Skeletal muscle tissue (tissue), 4 donors: ENCODE measurements around the gene PCDHGA1. TPM values are rescaled to one million over a fixed set of nuclear protein-coding genes. Genes with fewer than 3 reads are reported as not detected.

Experiments
- H3K27ac ChIP-seq: one replicate; pipeline ENCODE4 v1.7.0; 2013; ENCODE audit warnings: mild to moderate bottlenecking, low read depth, low read length, inconsistent platforms
- H3K27me3 ChIP-seq, 3 donors: one replicate each; pipeline ENCODE4 v1.7.0; 2013; ENCODE audit warnings: low read length in 3 of 3; ENCODE audit not compliant: control insufficient read depth in 3 of 3, insufficient read depth in 3 of 3
- H3K36me3 ChIP-seq, 3 donors: one replicate each; pipeline ENCODE4 v1.7.0; 2013; ENCODE audit warnings: low read length in 3 of 3; ENCODE audit not compliant: control insufficient read depth in 3 of 3, insufficient read depth in 3 of 3
- H3K4me1 ChIP-seq, 3 donors: one replicate each; pipeline ENCODE4 v1.7.0; 2013; ENCODE audit warnings: low read length in 3 of 3, mild to moderate bottlenecking in 3 of 3; ENCODE audit not compliant: control insufficient read depth in 3 of 3, insufficient read depth in 3 of 3
- H3K4me3 ChIP-seq, 3 donors: one replicate each; pipeline ENCODE4 v1.7.0; 2013; ENCODE audit warnings: low read length in 3 of 3
- H3K9ac ChIP-seq, 3 donors: one replicate each; pipeline ENCODE4 v1.7.0; 2013; ENCODE audit warnings: low read length in 3 of 3, mild to moderate bottlenecking in 3 of 3, moderate library complexity in 2 of 3, low read depth in 1 of 3
- H3K9me3 ChIP-seq, 3 donors: one replicate each; pipeline ENCODE4 v1.7.0; 2013; ENCODE audit warnings: low read length in 3 of 3; ENCODE audit not compliant: control insufficient read depth in 3 of 3
- total RNA-seq: library from RNA; depleted of rRNA; stranded (reverse); fragments of >200 nt; gene quantifications from one replicate; pipeline ENCODE4 v1.2.3, GENCODE V29; 2014
- donor health status: Osteomylitis.

PCDHGA1 gene
- total RNA-seq, 1 donor from 2014 or later, result 0.52 TPM

- H3K27me3 ChIP-seq, result no peaks in the 10 kb centered on the region
- H3K4me3 ChIP-seq, result no peak overlapping the region
- no peak overlapping the region for H3K9ac ChIP-seq
- H3K4me1 ChIP-seq, result peaks cover under 1 to 5% (median 3%) of the 10 kb centered on the region in 3 donors
- no peaks in the 10 kb centered on the region for H3K9me3 ChIP-seq
- peaks cover 10 to 28% (median 14%) of the 10 kb centered on the region in 3 donors for H3K36me3 ChIP-seq
- H3K27ac ChIP-seq, result no peak overlapping the region
Observed at GRCh38 chr5:141534492-141535213, 204.3 kb downstream of the PCDHGA1 start.

GRCh38 chr5:141543053-141543452, 212.7 kb downstream of the PCDHGA1 start:
- Histone ChIP-seq H3K4me1 (no peaks in the 10 kb centered on the region), H3K27me3 (no peaks in the 10 kb centered on the region), H3K4me3 (no peak overlapping the region), H3K9me3 (peaks cover 4 to 10% (median 8%) of the 10 kb centered on the region in 3 donors), H3K27ac (no peak overlapping the region), H3K9ac (no peak overlapping the region), H3K36me3 (peaks cover 10 to 12% (median 11%) of the 10 kb centered on the region in 3 donors)

- H3K27ac ChIP-seq, result no peak overlapping the region
- H3K4me3 ChIP-seq, result no peak overlapping the region
- peaks cover 7 to 21% (median 11%) of the 10 kb centered on the region in 3 donors for H3K36me3 ChIP-seq
- peaks cover 4 to 10% (median 8%) of the 10 kb centered on the region in 3 donors for H3K9me3 ChIP-seq
- no peaks in the 10 kb centered on the region for H3K4me1 ChIP-seq
- H3K27me3 ChIP-seq, result no peaks in the 10 kb centered on the region
- no peak overlapping the region for H3K9ac ChIP-seq
Observed at GRCh38 chr5:141547488-141547887, 217.2 kb downstream of the PCDHGA1 start.

GRCh38 chr5:141547921-141548320, 217.6 kb downstream of the PCDHGA1 start:
- Histone ChIP-seq H3K4me1 (no peaks in the 10 kb centered on the region), H3K9me3 (peaks cover 4 to 10% (median 8%) of the 10 kb centered on the region in 3 donors), H3K27me3 (no peaks in the 10 kb centered on the region), H3K36me3 (peaks cover 7 to 23% (median 13%) of the 10 kb centered on the region in 3 donors), H3K4me3 (no peak overlapping the region), H3K27ac (no peak overlapping the region), H3K9ac (no peak overlapping the region)

- Histone ChIP-seq H3K9me3 (no peaks in the 10 kb centered on the region), H3K27ac (peak overlapping the region; percentile 88), H3K4me1 (peaks cover 13 to 32% (median 21%) of the 10 kb centered on the region in 3 donors), H3K4me3 (peak overlapping the region; percentile 34 to 60 (median 53)), H3K27me3 (no peaks in the 10 kb centered on the region), H3K36me3 (peaks cover 2 to 12% (median 3%) of the 10 kb centered on the region in 3 donors), H3K9ac (peak overlapping the region; percentile 52 to 63 (median 58))
Observed at GRCh38 chr5:141557681-141558136, 227.4 kb downstream of the PCDHGA1 start.

GRCh38 chr5:141558150-141558549, 227.8 kb downstream of the PCDHGA1 start:
- peaks cover 13 to 32% (median 21%) of the 10 kb centered on the region in 3 donors for H3K4me1 ChIP-seq
- H3K9me3 ChIP-seq, result no peaks in the 10 kb centered on the region
- H3K4me3 ChIP-seq, result peak overlapping the region in 1 of 3 donors; percentile 2
- peaks cover 3 to 13% (median 6%) of the 10 kb centered on the region in 3 donors for H3K36me3 ChIP-seq
- H3K27ac ChIP-seq, result peak overlapping the region; percentile 88
- H3K27me3 ChIP-seq, result no peaks in the 10 kb centered on the region
- peak overlapping the region in 2 of 3 donors; percentile 50 to 54 for H3K9ac ChIP-seq

GRCh38 chr5:141559461-141559860, 229.1 kb downstream of the PCDHGA1 start:
- no peaks in the 10 kb centered on the region for H3K9me3 ChIP-seq
- peak overlapping the region in 1 of 3 donors; percentile 4 for H3K9ac ChIP-seq
- no peaks in the 10 kb centered on the region for H3K27me3 ChIP-seq
- no peak overlapping the region for H3K4me3 ChIP-seq
- peak overlapping the region; percentile 88 for H3K27ac ChIP-seq
- peaks cover 3 to 13% (median 6%) of the 10 kb centered on the region in 3 donors for H3K36me3 ChIP-seq
- peaks cover 13 to 41% (median 29%) of the 10 kb centered on the region in 3 donors for H3K4me1 ChIP-seq

- H3K4me3 ChIP-seq, result peak overlapping the region; percentile 3 to 57 (median 15)
- H3K27me3 ChIP-seq, result no peaks in the 10 kb centered on the region
- no peaks in the 10 kb centered on the region for H3K9me3 ChIP-seq
- H3K4me1 ChIP-seq, result peaks cover 13 to 41% (median 31%) of the 10 kb centered on the region in 3 donors
- peak overlapping the region; percentile 25 to 69 (median 55) for H3K9ac ChIP-seq
- peaks cover 3 to 10% (median 6%) of the 10 kb centered on the region in 3 donors for H3K36me3 ChIP-seq
- H3K27ac ChIP-seq, result peak overlapping the region; percentile 88
Observed at GRCh38 chr5:141560151-141560550, 229.8 kb downstream of the PCDHGA1 start.

- H3K27ac ChIP-seq, result peak overlapping the region; percentile 88
- peaks cover 5 to 14% (median 6%) of the 10 kb centered on the region in 3 donors for H3K36me3 ChIP-seq
- peak overlapping the region; percentile 3 to 57 (median 15) for H3K4me3 ChIP-seq
Observed at GRCh38 chr5:141560725-141561483, 230.6 kb downstream of the PCDHGA1 start.

More at GRCh38 chr5:141560725-141561483, 230.6 kb downstream of the PCDHGA1 start:
- Histone ChIP-seq H3K27me3 (no peaks in the 10 kb centered on the region), H3K9ac (peak overlapping the region; percentile 25 to 69 (median 55)), H3K9me3 (no peaks in the 10 kb centered on the region), H3K4me1 (peaks cover 13 to 41% (median 31%) of the 10 kb centered on the region in 3 donors)
